Measurements from ENCODE around the gene NT5DC1. TPM values are rescaled to one million over a fixed set of nuclear protein-coding genes. Genes with fewer than 3 reads are reported as not detected.

Gene NT5DC1
- total RNA-seq, 1 experiment from 2014 or later: 13.5 TPM

- in situ Hi-C loops (cut with HindIII; ENCODE audit: low sequenced_read_pairs): no loop called here
- DNase-seq (ENCODE audit: low spot score): no peak
Measured at GRCh38 chr6:116170358-116171057, 69.9 kb downstream of the NT5DC1 start.

- DNase-seq (ENCODE audit: low spot score): no peak
- in situ Hi-C loops (cut with HindIII; ENCODE audit: low sequenced_read_pairs): no loop called here
Measured at GRCh38 chr6:116173928-116174327, 73.3 kb downstream of the NT5DC1 start.

- in situ Hi-C loops (cut with HindIII; ENCODE audit: low sequenced_read_pairs): no loop called here
- DNase-seq (ENCODE audit: low spot score): no peak
Measured at GRCh38 chr6:116175344-116175743, 74.7 kb downstream of the NT5DC1 start.

- in situ Hi-C loops (cut with HindIII; ENCODE audit: low sequenced_read_pairs): no loop called here
Measured at GRCh38 chr6:116176596-116176995, 75.9 kb downstream of the NT5DC1 start.

GRCh38 chr6:116180375-116180774 is 79.7 kb downstream of the NT5DC1 start:
- in situ Hi-C loops (cut with HindIII; ENCODE audit: low sequenced_read_pairs): no loop called here
- no peak for DNase-seq (ENCODE audit: low spot score)

More at GRCh38 chr6:116176596-116176995, 75.9 kb downstream of the NT5DC1 start:
- DNase-seq (ENCODE audit: low spot score): no peak

GRCh38 chr6:116189472-116189871 is 88.8 kb downstream of the NT5DC1 start:
- DNase-seq (ENCODE audit: low spot score): no peak
- in situ Hi-C loops (cut with HindIII; ENCODE audit: low sequenced_read_pairs): no loop called here

- in situ Hi-C loops (cut with HindIII; ENCODE audit: low sequenced_read_pairs): no loop called here
- DNase-seq (ENCODE audit: low spot score): no peak
Measured at GRCh38 chr6:116190550-116190949, 89.9 kb downstream of the NT5DC1 start.

GRCh38 chr6:116191881-116192280 is 91.2 kb downstream of the NT5DC1 start:
- in situ Hi-C loops (cut with HindIII; ENCODE audit: low sequenced_read_pairs): no loop called here
- DNase-seq (ENCODE audit: low spot score): no peak

- in situ Hi-C loops (cut with HindIII; ENCODE audit: low sequenced_read_pairs): no loop called here
- no peak for DNase-seq (ENCODE audit: low spot score)
Measured at GRCh38 chr6:116192786-116193185, 92.1 kb downstream of the NT5DC1 start.

- DNase-seq (ENCODE audit: low spot score): no peak
- in situ Hi-C loops (cut with HindIII; ENCODE audit: low sequenced_read_pairs): no loop called here
Measured at GRCh38 chr6:116196841-116197240, 96.2 kb downstream of the NT5DC1 start.

- no peak for DNase-seq (ENCODE audit: low spot score)
- in situ Hi-C loops (cut with HindIII; ENCODE audit: low sequenced_read_pairs): no loop called here
Measured at GRCh38 chr6:116200619-116201249, 100.1 kb downstream of the NT5DC1 start.

- in situ Hi-C loops (cut with HindIII; ENCODE audit: low sequenced_read_pairs): no loop called here
- no peak for DNase-seq (ENCODE audit: low spot score)
Measured at GRCh38 chr6:116201538-116201937, 100.9 kb downstream of the NT5DC1 start.

- in situ Hi-C loops (cut with HindIII; ENCODE audit: low sequenced_read_pairs): no loop called here
- no peak for DNase-seq (ENCODE audit: low spot score)
Measured at GRCh38 chr6:116205281-116205680, 104.6 kb downstream of the NT5DC1 start.

- no peak for DNase-seq (ENCODE audit: low spot score)
- in situ Hi-C loops (cut with HindIII; ENCODE audit: low sequenced_read_pairs): no loop called here
Measured at GRCh38 chr6:116206231-116206903, 105.7 kb downstream of the NT5DC1 start.

- no peak for DNase-seq (ENCODE audit: low spot score)
- in situ Hi-C loops (cut with HindIII; ENCODE audit: low sequenced_read_pairs): no loop called here
Measured at GRCh38 chr6:116208056-116208785, 107.6 kb downstream of the NT5DC1 start.

- no peak for DNase-seq (ENCODE audit: low spot score)
- in situ Hi-C loops (cut with HindIII; ENCODE audit: low sequenced_read_pairs): no loop called here
Measured at GRCh38 chr6:116210316-116210715, 109.7 kb downstream of the NT5DC1 start.

- in situ Hi-C loops (cut with HindIII; ENCODE audit: low sequenced_read_pairs): no loop called here
Measured at GRCh38 chr6:116210750-116211425, 110.2 kb downstream of the NT5DC1 start.

GRCh38 chr6:116214681-116215080 is 114.0 kb downstream of the NT5DC1 start:
- no peak for DNase-seq (ENCODE audit: low spot score)
- in situ Hi-C loops (cut with HindIII; ENCODE audit: low sequenced_read_pairs): no loop called here

More at GRCh38 chr6:116210750-116211425, 110.2 kb downstream of the NT5DC1 start:
- DNase-seq (ENCODE audit: low spot score): peak; percentile 28

GRCh38 chr6:116215414-116215813 is 114.8 kb downstream of the NT5DC1 start:
- in situ Hi-C loops (cut with HindIII; ENCODE audit: low sequenced_read_pairs): no loop called here

More at GRCh38 chr6:116215414-116215813, 114.8 kb downstream of the NT5DC1 start:
- DNase-seq (ENCODE audit: low spot score): no peak
